ENCODE data around the gene ATP1B3.
"Not testable (repeated sequence)": the region's sequence is repeated elsewhere in the genome, so short reads cannot be mapped to it uniquely, and the experiment has no call there.

ATP1B3 gene

GRCh38 chr3:141949972-141950371, 73.5 kb downstream of the ATP1B3 start:
- no peak for DNase-seq

DNA sequence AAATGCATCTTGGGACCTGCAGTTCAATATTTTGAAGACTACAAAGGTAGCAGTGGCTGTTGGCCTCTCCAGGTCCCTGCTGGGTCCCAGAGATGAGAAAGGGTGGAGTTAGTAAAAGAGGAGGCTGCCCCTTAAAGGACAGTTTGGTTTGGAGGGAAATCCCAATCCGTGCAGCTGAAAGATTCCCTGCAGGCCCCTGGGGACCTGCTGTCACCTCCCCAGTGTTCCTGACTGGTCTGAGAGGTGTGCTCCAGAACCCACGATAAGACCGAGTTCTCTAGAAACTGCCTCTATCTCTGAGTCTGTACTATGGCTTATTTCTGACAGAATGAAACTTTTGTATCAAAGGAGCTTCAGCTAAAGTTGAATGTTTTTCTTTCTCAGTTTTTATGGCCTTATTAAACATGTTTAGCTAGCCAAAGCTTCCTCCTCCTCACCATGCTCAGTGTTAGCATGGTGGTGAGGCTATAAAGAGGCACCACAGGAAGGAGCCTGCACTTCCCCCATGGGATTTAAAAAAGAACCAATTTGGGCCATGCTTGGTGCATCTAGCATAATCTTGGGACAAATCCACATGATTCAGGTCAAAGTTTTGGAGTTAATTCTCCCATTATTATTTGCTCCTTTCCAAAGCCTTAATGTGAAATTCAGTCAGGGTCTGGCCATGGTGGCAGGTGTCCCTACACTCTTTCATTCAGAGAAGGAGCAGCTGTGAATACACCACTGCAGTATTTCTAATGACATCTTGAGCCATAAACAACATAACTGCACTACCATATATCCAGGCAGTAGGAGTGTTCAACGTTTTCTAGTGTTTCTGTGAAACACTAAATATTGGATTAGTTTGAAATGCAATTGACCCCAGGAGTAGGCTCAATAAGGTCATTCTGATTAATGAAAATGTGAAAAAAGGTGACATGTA, 74.4 kb downstream of the ATP1B3 start:
- no peak for DNase-seq

DNA sequence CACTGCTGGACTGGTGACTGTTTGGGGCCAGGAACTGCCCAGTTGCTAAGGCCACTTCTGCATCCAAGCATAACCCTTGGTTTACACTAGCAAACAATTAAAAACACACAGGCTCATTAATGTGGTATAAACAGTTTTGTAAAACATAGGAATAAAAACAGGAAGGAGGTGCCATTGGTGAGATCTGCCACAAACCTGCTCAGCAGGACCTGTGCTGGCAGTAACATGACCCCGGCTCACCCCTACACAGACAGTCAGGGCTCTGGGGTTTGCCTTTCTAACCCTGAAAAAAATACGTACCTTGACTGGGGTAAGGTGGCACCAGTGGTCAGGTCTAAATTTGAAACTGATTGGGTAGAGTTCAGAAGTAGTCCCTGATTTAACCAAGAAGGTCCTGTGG, 76.2 kb downstream of the ATP1B3 start:
- no peak for DNase-seq

GRCh38 chr3:141955175-141955574, 78.7 kb downstream of the ATP1B3 start:
- no peak for DNase-seq

DNA sequence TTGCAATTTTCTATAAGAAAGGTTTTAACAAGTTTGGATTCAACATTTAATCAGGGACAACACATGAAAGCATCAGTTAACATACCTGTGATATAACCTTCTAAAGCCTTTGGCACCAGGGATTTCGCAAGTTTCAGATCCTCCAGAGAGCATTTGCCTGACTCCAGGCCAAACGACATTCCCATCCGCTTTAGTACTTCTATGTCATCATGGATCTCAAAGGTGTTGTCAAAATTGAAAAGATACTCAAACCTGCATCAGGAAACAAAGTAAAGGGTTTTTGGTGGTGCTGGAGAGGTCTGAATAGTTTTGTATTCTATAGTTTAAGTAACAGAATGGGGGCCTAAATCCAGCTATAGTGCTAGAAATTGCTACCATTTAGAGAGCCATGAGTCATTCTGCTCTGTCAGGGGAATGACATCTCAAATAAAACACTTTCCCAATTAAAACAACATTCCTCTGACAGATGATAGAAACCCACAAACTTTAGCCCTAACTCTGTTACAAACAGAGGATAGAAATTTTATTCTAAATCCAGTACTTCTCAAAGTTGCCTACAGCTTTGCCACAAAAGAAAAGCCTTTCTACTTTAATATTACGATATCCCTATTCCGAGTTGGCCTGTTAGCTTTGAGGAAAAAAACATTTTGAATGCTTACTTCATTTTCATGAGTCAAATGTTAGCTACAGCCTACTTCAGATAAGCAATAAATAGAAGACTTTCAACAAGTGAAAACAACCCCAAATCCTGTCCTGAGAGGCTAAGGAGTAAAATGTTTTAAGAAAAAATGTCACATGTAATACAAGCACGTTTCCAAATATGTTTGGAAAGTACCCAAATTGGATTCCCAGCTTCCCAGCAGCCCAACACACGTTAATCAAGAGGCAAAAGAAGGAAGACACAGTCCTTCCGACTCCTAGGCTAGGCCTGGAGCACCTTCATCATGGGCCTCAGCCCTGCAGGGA, 83.4 kb downstream of the ATP1B3 start:
- no peak for DNase-seq

GRCh38 chr3:141960731-141961130, 84.3 kb downstream of the ATP1B3 start:
- no peak for DNase-seq

DNA sequence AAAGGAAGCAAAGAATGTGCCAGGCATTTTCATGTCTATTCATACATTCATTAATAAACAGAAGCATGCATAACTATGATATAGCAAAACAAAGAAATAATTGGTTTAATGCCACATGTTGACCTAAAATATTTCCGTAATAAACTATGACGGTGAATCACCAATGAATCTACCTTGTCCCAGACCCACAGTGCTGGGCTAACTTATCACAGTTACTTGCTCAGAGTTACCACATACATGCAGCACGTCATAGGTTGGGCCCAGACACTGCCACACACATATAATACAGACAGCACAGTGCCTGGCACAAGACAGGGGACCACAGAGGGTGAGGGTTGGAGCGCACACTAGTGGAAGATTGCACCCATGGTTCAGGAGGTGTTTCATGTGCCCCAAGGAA, 86.9 kb downstream of the ATP1B3 start:
- DNase-seq, result no peak

- no peak for DNase-seq
Observed at GRCh38 chr3:141965471-141965870, 89.0 kb downstream of the ATP1B3 start.

DNA sequence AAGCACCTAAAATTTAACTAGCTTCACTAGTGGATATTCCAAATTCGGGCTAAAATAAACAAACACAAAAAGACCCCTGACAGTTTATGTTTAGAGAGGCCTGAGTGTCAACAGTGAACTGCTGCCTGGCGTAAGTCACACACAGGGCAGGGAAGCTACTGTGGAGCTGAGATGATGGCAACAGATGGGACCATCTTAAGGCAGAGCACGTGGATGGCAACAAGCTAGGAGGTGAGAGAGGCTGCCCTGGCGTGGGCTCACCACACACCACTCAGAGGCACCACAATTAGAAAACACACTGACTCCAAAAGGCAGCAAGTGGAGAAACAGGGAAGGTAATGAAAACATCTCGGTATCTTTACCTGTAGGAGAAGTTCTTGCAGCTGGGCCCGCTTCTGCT, 93.3 kb downstream of the ATP1B3 start:
- no peak for DNase-seq

DNA sequence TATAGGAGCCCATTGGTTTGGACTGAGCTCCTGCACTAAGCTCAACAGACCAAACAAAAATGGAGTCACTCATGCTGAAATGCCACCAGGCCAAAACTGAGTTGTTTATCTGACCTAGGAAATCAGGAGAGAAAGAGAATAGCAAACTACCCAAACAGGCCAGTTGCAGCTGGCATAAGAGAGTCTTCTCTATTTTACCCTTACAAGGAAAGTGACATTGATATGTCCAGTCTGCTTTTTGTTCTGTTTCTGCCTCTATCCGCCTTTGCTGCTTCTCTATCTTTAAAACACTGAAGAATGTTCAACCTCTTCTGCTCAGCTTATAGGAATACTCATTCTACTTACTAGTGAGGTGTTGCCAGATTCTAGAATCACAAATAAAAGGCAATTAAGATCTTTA, 95.1 kb downstream of the ATP1B3 start:
- DNase-seq, result no peak

DNA sequence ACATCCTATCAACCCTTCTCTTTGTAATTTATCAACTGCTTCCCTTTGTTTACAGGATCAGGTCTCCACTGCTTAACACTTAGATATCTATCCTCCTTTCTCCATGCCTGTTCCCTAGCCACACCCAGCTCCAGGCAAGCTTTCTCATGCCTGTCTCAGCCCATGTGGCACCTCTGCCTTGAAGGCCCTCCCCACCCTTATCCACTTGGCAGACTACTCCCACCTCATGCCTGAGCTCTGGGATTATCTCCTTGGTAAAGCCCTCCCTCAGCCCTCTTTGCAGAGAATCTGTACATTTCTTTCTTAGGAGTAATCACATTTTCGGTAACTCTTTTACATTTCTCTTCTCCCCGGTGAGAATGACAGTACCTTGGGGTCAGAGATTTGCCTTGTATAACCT, 96.0 kb downstream of the ATP1B3 start:
- no peak for DNase-seq

- not testable (repeated sequence) for DNase-seq
Observed at GRCh38 chr3:141974777-141975176, 98.3 kb downstream of the ATP1B3 start.
